KMS-11 (cell line): ENCODE measurements around the gene FGF12.

Experiments used
- H2AFZ ChIP-seq: fragments of 200-600 bp; sonication (generic); 2 replicates; pipeline ENCODE4 v1.6.1; 2016; ENCODE audit warnings: antibody characterized with exemption, mixed run types, low read depth
- H3K27ac ChIP-seq: fragments of 200-600 bp; sonication (generic); 2 replicates; pipeline ENCODE4 v1.6.1; 2016; ENCODE audit warnings: mild to moderate bottlenecking, mixed run types
- H3K27me3 ChIP-seq: fragments of 200-600 bp; sonication (generic); 2 replicates; pipeline ENCODE4 v1.6.1; 2017; ENCODE audit warnings: mild to moderate bottlenecking, low read depth, mixed run types, moderate library complexity; ENCODE audit not compliant: insufficient read depth
- H3K36me3 ChIP-seq: fragments of 200-600 bp; sonication (generic); 2 replicates; pipeline ENCODE4 v1.6.1; 2017; ENCODE audit warnings: mild to moderate bottlenecking, mixed run types; ENCODE audit not compliant: insufficient read depth
- H3K4me1 ChIP-seq: fragments of 200-600 bp; sonication (generic); 2 replicates; pipeline ENCODE4 v1.6.1; 2016; ENCODE audit warnings: mild to moderate bottlenecking, low read depth, mixed run types; ENCODE audit not compliant: poor library complexity, severe bottlenecking
- H3K4me2 ChIP-seq: fragments of 200-600 bp; sonication (generic); 2 replicates; pipeline ENCODE4 v1.7.0; 2016; ENCODE audit warnings: mild to moderate bottlenecking, mixed run types
- H3K4me3 ChIP-seq: fragments of 200-600 bp; sonication (generic); IDR thresholded peaks from 2 replicates; pipeline ENCODE4 v1.6.1; 2017; ENCODE audit warnings: low read depth, low read length, mixed read lengths; ENCODE audit not compliant: insufficient read depth
- H3K79me2 ChIP-seq: fragments of 200-600 bp; sonication (generic); 2 replicates; pipeline ENCODE4 v1.6.1; 2016; ENCODE audit warnings: low read depth, mixed run types; ENCODE audit not compliant: insufficient read depth
- H3K9ac ChIP-seq: fragments of 200-600 bp; sonication (generic); 2 replicates; pipeline ENCODE4 v1.6.1; 2016; ENCODE audit warnings: mild to moderate bottlenecking, mixed run types
- H4K20me1 ChIP-seq: fragments of 200-600 bp; sonication (generic); 2 replicates; pipeline ENCODE4 v1.6.1; 2016; ENCODE audit warnings: mild to moderate bottlenecking, mixed run types; ENCODE audit not compliant: insufficient read depth
- CTCF ChIP-seq: fragments of 200-600 bp; sonication (generic); conservative IDR thresholded peaks from 2 replicates; pipeline ENCODE4 v1.6.1; 2017; ENCODE audit warnings: low read depth, mild to moderate bottlenecking, antibody characterized with exemption, low read length, moderate library complexity, mixed read lengths

Gene FGF12

DNA sequence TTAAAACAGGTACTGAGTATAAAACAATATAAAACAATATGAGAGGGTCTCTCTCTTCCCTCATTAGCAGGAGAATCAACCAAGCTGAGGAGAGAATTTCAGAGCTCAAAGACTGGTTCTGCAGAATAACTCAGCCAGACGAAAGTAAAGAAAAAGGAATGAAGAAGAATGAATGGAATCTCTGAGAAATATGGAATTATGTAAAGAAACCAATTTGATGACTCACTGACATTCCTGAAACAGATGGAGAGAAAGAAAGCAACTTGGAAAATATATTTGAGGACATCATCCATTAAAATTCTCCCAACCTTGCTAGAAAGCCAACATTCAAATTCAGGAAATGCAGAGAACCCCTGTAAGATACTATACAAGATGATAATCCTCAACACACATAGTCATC is 635.5 kb downstream of the FGF12 start:
- Histone ChIP-seq H3K27ac (no peak overlapping the region), H4K20me1 (no peaks in the 10 kb centered on the region), H3K79me2 (no peaks in the 10 kb centered on the region), H2AFZ (no peak overlapping the region), H3K4me1 (no peaks in the 10 kb centered on the region), H3K36me3 (no peaks in the 10 kb centered on the region), H3K4me2 (no peak overlapping the region), H3K4me3 (no peak overlapping the region), H3K9ac (no peak overlapping the region), H3K27me3 (no peaks in the 10 kb centered on the region)
- TF ChIP-seq CTCF, result no peak

DNA sequence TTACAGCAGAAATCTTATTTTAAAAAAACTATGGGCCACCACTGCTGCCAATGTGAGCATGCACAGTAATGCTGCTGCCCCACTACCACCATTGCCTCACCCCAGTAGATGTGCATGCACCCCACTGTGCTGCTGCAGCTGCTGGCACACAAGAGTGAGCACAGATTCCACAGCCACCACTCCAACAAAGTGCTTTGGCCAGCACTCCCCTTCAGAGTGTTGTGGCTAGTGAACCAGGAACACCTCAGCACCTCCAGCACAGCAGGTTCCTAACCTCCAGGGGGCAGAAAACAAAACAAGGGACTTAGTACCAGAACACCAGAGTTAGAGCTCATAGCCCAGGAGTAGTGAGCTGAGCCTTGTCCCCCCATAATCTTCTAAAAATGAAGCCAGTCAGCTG is 636.8 kb downstream of the FGF12 start:
- Histone ChIP-seq H2AFZ (no peak overlapping the region), H3K4me1 (no peaks in the 10 kb centered on the region), H3K9ac (no peak overlapping the region), H3K4me3 (no peak overlapping the region), H3K4me2 (no peak overlapping the region), H3K79me2 (no peaks in the 10 kb centered on the region), H3K27me3 (no peaks in the 10 kb centered on the region), H3K36me3 (no peaks in the 10 kb centered on the region), H3K27ac (no peak overlapping the region), H4K20me1 (no peaks in the 10 kb centered on the region)
- peak; percentile 23; the same call in 1 of the 2 replicates for TF ChIP-seq CTCF
